NCI-H1436 treated with DMSO at 0.1 percent for 48 hours (cell line): Measurements from ENCODE around the gene CASKIN1.
"Not testable (repeated sequence)": the region's sequence is repeated elsewhere in the genome, so short reads cannot be mapped to it uniquely, and the experiment has no call there.

Experiments used
- DNase-seq: peaks from one replicate; lab custom pipeline; 2025; lab: John Stamatoyannopoulos, UW

The CASKIN1 gene

GRCh38 chr16:2129890-2130447 is 66.4 kb downstream of the CASKIN1 start:
- not testable (repeated sequence) for DNase-seq

GRCh38 chr16:2129251-2129650 is 67.2 kb downstream of the CASKIN1 start:
- not testable (repeated sequence) for DNase-seq

GRCh38 chr16:2127630-2128280 is 68.7 kb downstream of the CASKIN1 start:
- DNase-seq = not testable (repeated sequence)
